GM21526 (cell line): ENCODE measurements around the gene SLC25A26.
"Not testable (repeated sequence)": the region's sequence is repeated elsewhere in the genome, so short reads cannot be mapped to it uniquely, and the experiment has no call there.

Source experiments
- ATAC-seq: cut with Tn5 transposase; IDR thresholded peaks from one replicate; pipeline ENCODE4 v1.9.1; 2021; ENCODE audit warnings: moderate library complexity; ENCODE audit not compliant: unreplicated experiment, low FRiP score

SLC25A26 gene

DNA sequence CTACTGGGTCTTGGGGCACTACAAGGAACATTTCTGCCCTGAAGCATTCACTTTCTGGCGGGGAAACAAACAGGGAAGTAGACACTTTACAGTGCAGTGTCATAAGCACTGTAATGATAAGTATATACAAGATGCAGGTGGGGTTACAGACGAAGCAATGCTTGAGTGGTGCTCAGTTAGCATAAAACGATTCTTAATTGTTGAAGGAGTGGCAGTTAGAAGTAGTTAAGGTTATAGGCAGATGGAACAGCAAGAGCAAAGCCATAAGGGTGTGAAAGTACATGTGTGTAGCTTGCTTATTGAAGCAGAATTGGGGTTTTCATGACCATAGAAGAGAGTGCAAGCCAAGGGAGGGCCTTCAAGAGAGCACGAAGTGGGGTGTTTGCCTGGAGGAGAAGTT is 46.2 kb downstream of the SLC25A26 start:
- no peak for ATAC-seq

DNA sequence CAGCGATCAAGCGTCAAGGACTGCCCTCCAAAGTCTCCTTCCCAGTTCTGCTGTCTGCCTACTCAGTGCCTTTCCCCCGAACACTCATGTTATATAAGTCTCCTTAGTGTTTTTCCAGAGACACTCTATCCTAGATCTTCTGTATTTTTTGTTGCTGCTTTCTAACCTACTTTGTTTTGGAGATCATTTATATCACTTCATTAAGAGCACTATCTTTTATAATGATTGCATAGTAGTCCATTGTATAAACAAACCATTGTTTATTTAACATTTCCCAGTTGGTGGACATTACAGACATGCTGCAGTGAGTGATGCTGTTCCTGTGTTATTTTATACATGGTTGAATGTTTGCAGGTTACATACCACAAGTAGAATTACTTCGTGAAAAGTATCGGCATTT is 47.1 kb downstream of the SLC25A26 start:
- no peak for ATAC-seq

DNA sequence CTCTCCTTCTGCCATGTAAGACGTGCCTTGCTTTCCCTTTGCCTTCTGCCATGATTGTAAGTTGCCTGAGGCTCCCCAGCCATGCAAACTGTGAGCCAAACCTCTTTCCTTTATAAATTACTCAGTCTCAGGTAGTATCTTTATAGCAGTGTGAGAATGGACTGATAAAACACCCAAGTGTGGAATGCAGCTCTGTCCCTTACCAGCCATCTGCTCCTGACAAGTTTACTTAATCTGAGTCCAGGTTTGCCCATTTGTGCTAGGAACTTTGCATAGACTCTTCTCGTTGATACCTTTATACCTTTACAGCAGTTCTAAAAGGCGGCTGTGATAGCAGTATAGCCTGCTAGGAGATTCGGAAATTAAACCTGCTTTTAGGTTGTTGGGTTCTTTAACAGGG is 48.1 kb downstream of the SLC25A26 start:
- no peak for ATAC-seq

DNA sequence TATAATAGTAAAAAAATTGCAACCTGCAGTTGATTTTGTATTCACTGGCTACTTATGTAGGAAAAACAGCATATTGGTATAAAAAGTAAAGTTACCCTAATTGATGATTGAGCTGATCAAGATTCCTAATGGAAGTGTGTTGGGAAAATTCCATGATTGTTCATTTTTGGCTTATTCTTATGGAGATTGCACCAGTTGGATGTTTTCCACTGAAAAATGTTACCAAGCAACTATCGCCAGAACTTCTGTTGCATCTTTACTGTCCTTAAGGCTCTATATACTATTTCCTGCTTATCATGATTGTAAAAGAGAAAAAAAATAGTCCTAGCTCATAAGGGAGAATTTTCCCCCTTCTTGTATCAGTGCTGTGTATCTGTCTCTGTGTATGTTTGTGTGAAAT is 48.6 kb downstream of the SLC25A26 start:
- ATAC-seq = no peak

DNA sequence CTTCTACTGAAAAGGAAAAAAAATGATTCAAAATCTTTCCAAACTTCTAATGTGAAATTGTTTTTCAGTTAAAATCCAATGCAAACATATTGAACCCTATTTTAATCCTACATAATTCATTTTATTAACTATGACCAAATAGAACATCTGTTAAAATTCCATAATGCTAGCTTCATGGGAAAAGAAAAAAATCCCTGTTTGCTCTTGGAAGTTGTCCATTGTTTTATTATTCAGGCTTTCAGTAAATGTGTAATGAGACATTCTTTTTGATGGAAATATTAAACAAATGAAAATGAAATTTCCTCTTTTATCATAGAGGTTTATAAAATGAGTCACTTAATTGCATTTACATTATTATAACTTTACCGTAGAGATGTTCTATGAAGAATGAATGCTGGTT is 49.5 kb downstream of the SLC25A26 start:
- ATAC-seq = no peak

DNA sequence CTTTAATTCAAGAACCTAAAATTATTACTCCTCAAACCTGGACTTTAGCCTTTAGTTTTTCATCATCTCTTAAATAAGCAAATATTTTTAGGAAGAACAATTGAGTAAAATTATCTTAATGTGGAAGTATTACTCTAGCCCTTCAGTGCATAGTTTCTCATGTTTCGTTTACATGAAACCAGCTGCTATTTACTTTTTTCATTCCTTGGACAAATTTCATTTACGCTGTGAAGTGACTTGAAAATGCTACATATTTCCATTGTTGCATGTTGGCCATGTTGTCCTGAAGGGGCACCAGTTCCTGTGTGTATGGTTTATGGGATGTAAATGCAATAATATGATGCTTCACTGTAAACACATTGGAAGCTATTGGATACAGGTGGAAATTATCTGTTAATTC is 49.9 kb downstream of the SLC25A26 start:
- ATAC-seq = no peak

DNA sequence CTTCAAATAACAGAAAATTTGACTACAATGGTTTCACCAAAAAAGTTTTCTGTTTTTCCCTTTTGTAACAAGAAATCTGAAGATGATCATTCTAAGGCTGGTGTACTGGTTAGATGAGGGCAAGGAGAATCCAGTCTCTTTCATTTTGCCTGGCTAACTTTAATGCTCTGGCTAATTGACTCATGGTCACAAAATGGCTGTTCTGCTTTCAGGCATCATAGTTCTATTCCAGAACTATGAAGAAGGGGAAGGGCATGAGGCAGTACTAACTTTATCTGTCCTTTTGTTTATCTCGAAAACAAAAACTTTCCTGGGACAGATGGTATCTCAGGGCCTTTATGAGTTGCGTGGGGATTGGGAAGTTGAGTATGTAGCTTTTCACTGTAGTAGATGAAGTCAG is 50.4 kb downstream of the SLC25A26 start:
- ATAC-seq = no peak

DNA sequence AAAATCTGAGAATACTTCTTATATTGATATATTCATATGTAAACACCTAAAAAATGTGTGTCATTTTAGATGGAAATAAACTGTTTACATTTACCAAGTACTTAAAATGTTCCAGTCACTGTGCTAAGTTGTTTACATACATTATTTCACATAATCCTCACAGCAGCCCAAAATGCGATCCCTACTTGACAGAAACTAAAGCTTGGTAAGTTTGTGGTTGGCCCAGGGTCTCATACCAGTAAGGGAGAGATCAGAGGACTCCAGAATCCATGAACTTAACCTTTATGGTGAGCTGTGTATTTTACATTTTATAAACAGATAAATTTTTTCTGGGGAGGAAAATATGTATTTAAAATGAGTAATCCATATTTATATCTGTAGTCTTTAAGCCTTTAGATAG is 51.2 kb downstream of the SLC25A26 start:
- no peak for ATAC-seq

DNA sequence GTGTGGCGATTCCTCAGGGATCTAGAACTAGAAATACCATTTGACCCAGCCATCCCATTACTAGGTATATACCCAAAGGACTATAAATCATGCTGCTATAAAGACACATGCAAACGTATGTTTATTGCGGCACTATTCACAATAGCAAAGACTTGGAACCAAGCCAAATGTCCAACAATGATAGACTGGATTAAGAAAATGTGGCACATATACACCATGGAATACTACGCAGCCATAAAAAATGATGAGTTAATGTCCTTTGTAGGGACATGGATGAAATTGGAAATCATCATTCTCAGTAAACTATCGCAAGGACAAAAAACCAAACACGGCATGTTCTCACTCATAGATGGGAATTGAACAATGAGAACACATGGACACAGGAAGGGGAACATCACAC is 54.0 kb downstream of the SLC25A26 start:
- ATAC-seq = not testable (repeated sequence)

DNA sequence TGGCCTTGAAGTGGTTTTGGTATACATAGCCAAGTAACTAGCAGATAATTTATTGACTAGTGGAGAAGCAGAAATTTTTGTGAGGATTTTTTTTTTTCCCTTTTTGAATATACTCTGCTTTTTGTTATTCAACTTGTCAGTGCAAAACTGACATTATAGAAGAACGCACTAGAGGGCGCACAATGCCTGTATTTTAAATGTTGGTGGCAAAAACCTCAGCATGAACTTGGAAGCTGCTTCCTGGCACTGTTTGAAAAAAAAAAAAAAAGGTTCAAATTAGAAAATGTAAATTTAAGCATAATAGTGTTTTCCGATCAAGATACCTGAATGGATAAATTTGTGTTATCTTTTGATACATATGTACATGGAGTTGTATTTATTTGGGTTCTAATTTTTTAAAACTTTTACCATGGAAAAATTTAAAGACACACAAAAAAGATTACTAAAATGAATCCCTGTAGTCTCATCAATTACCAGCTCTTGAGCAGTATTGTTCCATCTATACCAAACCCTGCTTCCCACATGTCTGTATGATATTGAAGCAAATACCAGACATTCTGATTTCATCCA is 56.0 kb downstream of the SLC25A26 start:
- ATAC-seq = peak; percentile 61

DNA sequence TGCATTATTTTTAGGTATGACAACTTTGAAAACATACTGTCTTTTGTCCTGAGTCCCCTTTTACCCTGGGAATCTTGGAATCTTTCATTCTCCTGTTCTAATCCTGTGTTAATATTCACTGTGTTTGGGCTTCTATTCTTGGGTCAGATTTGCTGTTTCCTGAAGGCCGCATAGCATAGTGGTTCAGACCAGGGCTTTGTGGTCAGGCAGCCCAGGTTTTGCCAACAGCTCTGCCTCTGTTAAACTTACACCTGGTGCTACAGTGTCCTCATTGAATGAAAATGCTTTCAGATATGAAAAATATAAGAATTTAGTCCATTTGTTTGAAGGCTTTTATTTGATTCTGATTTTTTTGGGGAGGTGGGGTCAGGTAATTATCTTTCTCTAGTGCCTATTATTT is 58.4 kb downstream of the SLC25A26 start:
- no peak for ATAC-seq

DNA sequence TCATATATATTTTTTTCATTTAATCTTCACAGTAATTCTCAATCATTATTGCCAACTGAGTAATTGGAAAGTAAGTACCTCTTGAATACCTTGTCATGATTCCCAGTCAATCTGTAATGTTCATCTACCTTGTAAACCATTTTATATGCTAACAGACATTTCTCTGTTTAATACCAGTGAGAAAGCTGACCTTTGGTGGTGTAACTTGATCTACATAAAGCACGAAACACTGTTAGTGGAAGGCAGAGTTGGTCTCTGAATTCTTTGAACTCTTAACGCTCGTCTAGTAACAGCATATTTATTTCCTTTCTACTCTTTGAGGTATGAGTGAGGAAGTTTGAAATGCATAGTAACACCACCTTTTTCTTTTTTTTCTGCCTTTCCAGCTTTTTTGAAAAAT is 59.5 kb downstream of the SLC25A26 start:
- ATAC-seq = no peak

DNA sequence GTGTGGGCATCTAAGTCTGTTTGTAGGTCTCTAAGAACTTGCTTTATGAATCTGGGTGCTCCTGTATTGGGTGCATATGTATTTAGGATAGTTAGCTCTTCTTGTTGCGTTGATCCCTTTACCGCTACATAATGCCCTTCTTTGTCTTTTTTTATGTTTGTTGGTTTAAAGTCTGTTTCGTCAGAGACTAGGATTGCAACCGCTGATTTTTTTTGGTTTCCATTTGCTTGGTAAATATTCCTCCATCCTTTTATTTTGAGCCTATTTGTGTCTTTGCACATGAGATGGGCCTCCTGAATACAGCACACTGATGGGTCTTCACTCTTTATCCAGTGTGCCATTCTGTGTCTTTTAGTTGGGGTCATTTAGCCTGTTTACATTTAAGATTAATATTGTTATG is 71.1 kb downstream of the SLC25A26 start:
- ATAC-seq = not testable (repeated sequence)

DNA sequence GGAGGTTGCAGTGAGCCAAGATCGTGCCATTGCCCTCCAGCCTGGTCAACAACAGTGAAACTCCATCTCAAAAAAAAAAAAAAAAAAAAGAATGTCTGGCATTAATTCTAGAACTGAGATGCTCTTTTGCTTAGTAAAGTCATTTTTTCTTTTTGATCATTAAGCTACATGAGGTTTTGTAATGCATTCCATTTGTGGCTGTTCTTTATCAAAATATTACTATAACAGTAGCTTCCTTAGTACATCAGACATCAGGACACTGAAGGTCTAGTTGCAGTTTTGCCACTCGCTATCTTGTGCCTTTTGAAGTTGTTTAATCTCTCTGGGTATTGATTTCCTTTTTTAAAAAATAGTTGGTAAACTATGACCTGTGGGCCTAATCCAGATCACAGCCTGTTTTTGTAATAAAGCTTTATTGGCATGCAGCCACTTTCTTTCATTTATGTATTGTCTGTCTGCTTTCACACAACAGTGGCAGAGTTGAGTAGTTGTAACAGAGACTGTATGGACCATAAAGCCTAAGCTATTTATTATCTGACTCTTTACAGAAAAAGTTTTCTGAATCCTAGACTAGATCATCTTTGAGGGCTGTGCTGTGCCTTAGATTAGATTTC is 76.6 kb downstream of the SLC25A26 start:
- no peak for ATAC-seq

DNA sequence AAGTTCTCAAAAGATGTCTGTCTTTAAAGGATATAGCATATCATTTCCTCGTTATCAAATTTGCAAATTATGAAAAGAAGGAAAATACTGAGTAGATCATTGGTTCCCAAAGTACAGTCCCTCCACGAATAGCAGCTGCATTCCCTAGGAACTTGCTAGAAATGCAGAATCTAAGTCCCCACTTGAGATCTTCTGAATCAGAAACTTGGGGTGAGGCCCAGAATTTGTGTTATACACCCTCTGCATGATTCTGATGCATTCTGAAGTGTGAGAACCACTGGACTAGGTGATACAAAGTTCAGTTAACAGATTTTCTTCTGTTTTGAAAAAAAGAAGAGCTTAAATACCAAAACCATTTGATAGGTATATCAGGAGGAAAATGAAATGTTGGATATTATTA is 77.1 kb downstream of the SLC25A26 start:
- ATAC-seq = no peak

DNA sequence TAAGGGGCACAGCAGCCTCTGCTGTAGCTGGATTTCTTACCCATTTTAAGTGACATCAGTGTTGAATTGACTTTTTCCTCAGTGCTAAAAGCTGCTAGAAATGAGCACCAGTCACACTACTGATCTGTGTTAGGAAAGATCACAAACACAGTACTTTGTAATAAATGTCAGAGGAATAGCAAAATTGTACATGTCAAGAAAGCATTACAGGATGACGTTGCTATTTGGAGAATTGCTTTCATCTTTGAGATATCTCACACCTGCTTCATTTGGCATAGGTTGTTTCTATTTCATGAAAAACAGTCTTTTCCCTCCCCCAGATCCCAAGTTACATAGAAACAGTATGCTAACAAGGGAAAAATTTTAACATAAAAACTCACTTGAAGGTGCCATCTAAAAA is 77.8 kb downstream of the SLC25A26 start:
- ATAC-seq = no peak

DNA sequence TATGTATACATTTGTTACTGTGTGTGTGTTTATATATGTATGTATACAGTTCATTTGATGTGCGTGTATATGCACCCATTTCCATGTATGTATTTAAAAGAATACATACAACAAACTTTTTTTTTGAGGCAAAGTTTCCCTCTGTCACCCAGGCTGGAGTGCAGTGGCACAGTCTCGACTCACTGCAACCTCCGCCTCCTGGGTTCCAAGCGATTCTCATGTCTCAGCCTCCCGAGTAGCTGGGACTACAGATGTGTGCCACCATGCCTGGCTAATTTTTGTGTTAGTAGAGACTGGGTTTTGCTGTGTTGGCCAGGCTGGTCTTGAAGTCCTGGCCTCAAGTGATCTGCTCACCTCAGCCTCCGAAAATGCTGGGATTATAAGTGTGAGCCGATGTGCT is 78.3 kb downstream of the SLC25A26 start:
- not testable (repeated sequence) for ATAC-seq

DNA sequence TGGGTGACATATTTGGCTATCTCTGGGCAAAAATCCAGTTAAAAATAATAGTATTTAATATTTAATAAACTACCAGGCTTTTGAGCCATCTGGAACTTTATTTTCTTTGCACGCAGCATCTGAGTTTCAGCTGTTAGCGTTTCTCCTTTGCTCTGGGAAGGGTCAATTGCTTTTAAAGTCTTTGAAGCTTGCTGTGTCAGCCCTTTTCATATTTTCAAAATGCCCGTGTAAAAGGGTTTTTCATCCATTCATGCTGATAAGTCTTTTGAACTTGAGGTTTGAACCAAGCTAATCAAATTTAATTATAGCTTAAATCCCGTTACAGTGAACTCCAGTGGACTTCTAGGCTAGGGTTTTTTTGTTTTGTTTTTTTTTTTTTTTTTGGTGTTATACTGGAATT is 79.1 kb downstream of the SLC25A26 start:
- ATAC-seq = no peak

DNA sequence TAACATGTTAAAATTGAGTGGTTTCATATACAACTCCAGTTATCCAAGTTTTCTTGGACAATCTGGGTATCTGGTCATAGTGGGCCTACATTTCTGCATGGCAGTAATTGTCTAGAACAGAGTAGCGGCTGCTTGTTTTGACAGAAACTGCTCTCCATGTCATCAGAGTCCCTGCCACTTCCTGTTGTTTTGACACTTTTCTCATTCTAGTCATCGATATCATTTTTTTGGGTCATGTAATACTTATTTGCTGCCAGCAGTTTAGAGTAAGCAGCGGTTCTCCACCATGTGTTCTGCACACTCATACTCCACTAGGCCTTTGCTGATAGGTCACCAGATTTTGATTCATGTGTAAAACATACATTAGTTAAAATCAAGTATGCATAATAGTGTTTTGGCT is 81.5 kb downstream of the SLC25A26 start:
- ATAC-seq = no peak

DNA sequence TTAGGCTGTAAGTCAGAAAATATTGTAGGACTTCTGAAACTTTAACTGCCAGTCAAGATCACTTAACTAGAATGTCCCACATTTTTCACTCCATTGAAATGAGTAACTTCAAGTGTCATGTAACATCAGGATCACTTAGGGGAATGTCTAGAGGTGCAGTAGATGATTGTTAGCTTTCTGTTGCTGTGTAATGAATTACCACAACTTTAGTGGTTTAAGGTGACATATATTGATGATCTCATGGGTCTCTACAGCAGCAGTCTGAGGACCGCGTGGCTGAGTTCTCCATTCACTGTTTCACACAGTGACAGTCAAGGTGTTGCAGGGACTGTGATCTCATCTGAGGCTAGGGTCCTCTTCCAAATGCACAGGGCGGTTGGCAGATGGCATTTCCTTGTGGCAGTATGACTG is 82.7 kb downstream of the SLC25A26 start:
- ATAC-seq = no peak

DNA sequence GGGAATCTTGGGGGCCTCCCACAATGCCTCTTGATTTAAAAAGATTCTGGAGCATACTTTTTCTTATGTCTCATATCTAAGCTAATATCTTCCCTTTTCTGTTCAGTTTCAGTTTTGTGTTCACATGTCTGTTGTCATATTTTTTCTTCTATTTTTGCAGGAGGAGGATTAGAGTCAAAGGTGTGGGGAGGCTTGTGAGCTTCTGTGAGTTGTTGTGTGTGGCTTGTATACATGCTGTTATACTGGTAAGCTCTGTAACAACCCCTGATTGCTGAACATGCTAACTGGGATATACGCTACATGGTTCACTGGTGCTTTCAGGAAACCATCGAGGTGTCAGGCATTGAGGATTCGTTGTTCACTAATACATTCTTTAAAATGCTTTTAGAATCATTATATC is 83.5 kb downstream of the SLC25A26 start:
- ATAC-seq = no peak

DNA sequence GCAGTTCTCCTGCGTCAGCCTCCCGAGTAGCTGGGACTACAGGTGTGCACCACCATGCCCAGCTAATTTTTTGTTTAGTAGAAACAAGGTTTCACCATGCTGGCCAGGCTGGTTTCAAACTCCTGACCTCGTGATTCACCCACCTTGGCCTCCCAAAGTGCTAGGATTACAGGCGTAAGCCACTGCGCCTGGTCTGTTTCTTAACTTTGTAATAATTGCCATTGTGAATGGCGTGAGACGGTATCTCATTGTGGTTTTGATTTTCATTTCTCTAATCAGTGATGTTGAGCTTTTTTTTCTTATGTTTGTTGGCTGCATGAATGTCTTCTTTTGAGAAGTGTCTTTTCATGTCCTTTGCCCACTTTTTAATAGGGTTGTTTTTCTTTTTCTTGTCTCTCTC is 85.3 kb downstream of the SLC25A26 start:
- not testable (repeated sequence) for ATAC-seq

DNA sequence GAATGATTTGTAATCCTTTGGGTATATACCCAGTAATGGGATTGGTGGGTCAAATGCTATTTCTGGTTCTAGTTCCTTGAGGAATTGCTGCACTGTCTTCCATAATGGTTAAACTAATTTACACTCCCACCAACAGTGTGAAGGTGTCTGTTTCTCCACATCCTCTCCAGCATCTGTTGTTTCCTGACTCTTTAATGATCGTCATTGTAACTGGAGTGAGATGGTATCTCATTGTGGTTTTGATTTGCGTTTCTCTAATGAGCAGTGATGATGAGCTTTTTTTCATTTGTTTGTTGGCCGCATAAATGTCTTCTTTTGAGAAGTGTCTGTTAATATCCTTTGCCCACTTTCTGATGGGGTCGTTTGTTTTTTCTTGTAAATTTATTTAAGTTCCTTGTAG is 86.2 kb downstream of the SLC25A26 start:
- ATAC-seq = not testable (repeated sequence)
